ENCODE results near the gene P3H4. TPM values are rescaled to one million over a fixed set of nuclear protein-coding genes. Genes with fewer than 3 reads are reported as not detected.

The P3H4 gene
- total RNA-seq (2013; cell fraction: nucleolus; rRNA removed), result 3.0 and 4.0 TPM in 2 replicates
- 0.85 and 1.9 TPM in 2 replicates for total RNA-seq (2014; rRNA removed)
- total RNA-seq (2014; rRNA removed; fragmentation: Illumina TruSeq; extraction: Trizol), result 0.46 and 0.54 TPM in 2 replicates
- total RNA-seq (2021), result 1.1 and 1.5 TPM in 2 replicates
- polyA plus RNA-seq (2011; ENCODE audit: low read depth), result not detected
- polyA plus RNA-seq (2011; rRNA removed), result 0.29 and 0.64 TPM in 2 replicates
- polyA plus RNA-seq (2011; cell fraction: cytosol; rRNA removed), result 0.84 and 1.3 TPM in 2 replicates
- polyA plus RNA-seq (2011; cell fraction: nucleus; rRNA removed), result 0.89 and 1.3 TPM in 2 replicates
- polyA plus RNA-seq (2012), result 0.35 and 0.39 TPM in 2 replicates
- polyA plus RNA-seq (2014; fragmentation: Illumina TruSeq; extraction: Trizol), result 0.32 TPM in 1 of 2 replicates, not detected in the other
- polyA plus RNA-seq (2014; fragmentation: Nextera tagmentation; extraction: Ambion mirVana), result under 1 TPM in 1 of 2 experiments, not detected in 1; 0.37 TPM
- polyA plus RNA-seq (2014; rRNA removed), result 0.55 and 1.2 TPM in 2 replicates
- polyA plus RNA-seq (2016; fragmentation: Nextera tagmentation; extraction: Ambion mirVana), result 1 to 10 TPM in 1 of 2 experiments, under 1 TPM in 1; 0.81 to 1.0 TPM
- 0.59 and 1.5 TPM in 2 replicates for polyA minus RNA-seq (2011; rRNA and poly(A)+ RNA removed)
- polyA minus RNA-seq (2011; cell fraction: cytosol; rRNA and poly(A)+ RNA removed), result 1.8 and 2.0 TPM in 2 replicates
- polyA minus RNA-seq (2011; cell fraction: nucleus; rRNA and poly(A)+ RNA removed), result 0.73 and 2.3 TPM in 2 replicates
- percentile 32 among the genes with signal in this experiment for Bru-seq, nascent RNA
- percentile 29 among the genes with signal in this experiment for BruChase-seq, experiment 1, labeled RNA remaining after a 6-hour chase
- BruChase-seq, experiment 2, labeled RNA remaining after a 2-hour chase, result percentile 28 among the genes with signal in this experiment
- long read RNA-seq, experiment 1, result 0 reads
- long read RNA-seq, experiment 2, result 0 reads

DNA sequence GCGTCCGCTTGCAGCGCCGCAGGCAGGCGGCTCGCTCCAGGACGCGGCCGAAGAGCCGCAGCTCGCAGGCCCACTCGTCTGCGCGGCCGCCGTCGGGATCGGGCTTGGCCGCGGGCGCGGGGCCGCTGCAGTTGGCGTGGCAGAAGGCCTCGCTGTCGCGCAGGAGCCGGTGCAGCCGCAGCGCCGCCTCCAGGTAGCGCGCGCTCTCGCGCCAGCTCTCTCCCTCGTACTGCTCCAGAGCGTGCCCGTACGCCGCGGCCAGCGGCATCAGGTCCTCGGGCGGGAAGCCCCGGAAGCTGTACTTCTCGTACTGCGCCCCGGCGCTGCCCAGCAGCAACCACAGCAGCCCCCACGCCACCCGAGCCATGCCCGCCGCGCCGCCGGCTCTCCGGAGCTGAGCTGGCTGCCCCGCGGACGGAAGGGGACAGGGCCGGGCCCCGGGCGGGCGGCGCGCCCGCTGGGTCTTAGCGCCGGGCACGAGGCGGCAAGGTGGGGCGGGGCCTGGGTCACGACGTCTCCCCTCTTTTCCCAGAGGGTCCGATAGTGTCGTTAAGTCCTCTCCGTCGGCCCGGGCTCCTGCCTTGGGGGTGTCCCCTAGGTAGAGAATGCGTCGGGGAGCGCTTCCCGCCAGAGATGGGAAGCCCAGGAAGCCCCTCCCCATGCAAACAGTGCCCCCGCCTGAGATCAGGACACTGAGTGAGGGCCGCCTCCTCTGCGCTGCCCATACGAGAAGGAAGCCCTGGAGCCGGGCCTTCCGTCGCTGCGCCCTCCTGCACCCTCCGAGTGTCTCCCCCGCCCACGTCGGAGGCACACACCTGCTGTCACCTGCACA lies at the start of gene P3H4:
TSS of gene P3H4 (minus strand) at position 401 of the 832 bp plus-strand sequence. CDS start at position 367, 34 bp downstream.
- BruUV-seq (replicated peaks), result no TSS peak
- intact Hi-C loops (cut with micrococcal nuclease; ENCODE audit: unreplicated experiment), result no loop called here
- Histone ChIP-seq H3K4me2 (ENCODE audit: control insufficient read depth, insufficient read depth) (peak within 1 kb of the TSS; percentile 95), H3K4me3 (peak within 1 kb of the TSS; percentile 37; the same call in 1 of the 2 replicates), H3K79me2 (ENCODE audit: control insufficient read depth, insufficient read depth, low read length) (no peaks in the 10 kb centered on the region), H3K9ac (ENCODE audit: control insufficient read depth, insufficient read depth, low read length) (peak within 1 kb of the TSS; percentile 64), H3K27ac (ENCODE audit: control insufficient read depth, insufficient read depth) (no peak within 1 kb of the TSS), H4K20me1 (ENCODE audit: control insufficient read depth, insufficient read depth) (no peaks in the 10 kb centered on the region; the same call in 1 of the 2 replicates), H3K27me3 (replicated peaks in 1 of 2; ENCODE audit: control insufficient read depth in 2 of 2, insufficient read depth in 2 of 2, low read length in 1 of 2) (peaks cover 0 to 7% of the 10 kb centered on the region in 2 experiments; a peak in 3 of 4 replicates), H3K9me3 (replicated peaks; ENCODE audit: control insufficient read depth, insufficient read depth, low read length) (no peaks in the 10 kb centered on the region), H3K36me3 (ENCODE audit: control insufficient read depth in 2 of 2, insufficient read depth in 2 of 2, low read length in 1 of 2) (no peaks in the 10 kb centered on the region), H3K4me1 (ENCODE audit: control insufficient read depth, insufficient read depth, low read length) (peaks cover 8% of the 10 kb centered on the region; the same call in 1 of the 2 replicates), H2AFZ (ENCODE audit: control insufficient read depth, low read depth, low read length) (peak within 1 kb of the TSS; percentile 91)
- ChIA-PET POLR2A (no interaction called here), SMC1A (ENCODE audit: uncharacterized antibody, unreplicated experiment) (interaction anchor here (1.1 kb wide), 1 partner anchor 38 kb away, joined by 3 read pairs; no protein-coding TSS in a partner anchor), CTCF (interaction anchor here (0.9 to 2.5 kb wide), 11 partner anchors 10 to 131 kb away, joined by 3 to 15 read pairs (median 4); partner anchors contain the start of genes KLHL10 and ODAD4), RAD21 (ENCODE audit: unreplicated experiment) (interaction anchor here (0.8 to 1.7 kb wide), 3 partner anchors 25 to 53 kb away, joined by 3 to 5 read pairs (median 5); partner anchors contain the start of gene JUP)
- FAIRE-seq (no peak), DNase-seq (ENCODE audit: low read depth, low spot score) (no peak), ATAC-seq (peak; percentile 95)
- 3% methylated on average over 86 of the region's 96 CpGs for WGBS (ENCODE audit: insufficient coverage, insufficient replicate concordance, low lambda C conversion rate, missing lambda C conversion rate)
- in situ Hi-C loops (cut with MboI), result no loop called here
- TF ChIP-seq RFX5 (IDR thresholded peaks at IDR 0.05; ENCODE audit: low read depth, low read length), result no peak
- TF ChIP-seq HDAC6 (IDR thresholded peaks at IDR 0.05; ENCODE audit: unreplicated experiment), result peak; percentile 67
- TF ChIP-seq RAD21 (IDR thresholded peaks at IDR 0.05; ENCODE audit: insufficient read depth, low read depth, low read length), result 0 out of 2 replicates have a peak, but pooled peaks have one; percentile 14
- TF ChIP-seq ZSCAN29 (IDR thresholded peaks at IDR 0.05), result 0 out of 2 replicates have a peak, but pooled peaks have one; percentile 30
- TF ChIP-seq, protein P1, sequence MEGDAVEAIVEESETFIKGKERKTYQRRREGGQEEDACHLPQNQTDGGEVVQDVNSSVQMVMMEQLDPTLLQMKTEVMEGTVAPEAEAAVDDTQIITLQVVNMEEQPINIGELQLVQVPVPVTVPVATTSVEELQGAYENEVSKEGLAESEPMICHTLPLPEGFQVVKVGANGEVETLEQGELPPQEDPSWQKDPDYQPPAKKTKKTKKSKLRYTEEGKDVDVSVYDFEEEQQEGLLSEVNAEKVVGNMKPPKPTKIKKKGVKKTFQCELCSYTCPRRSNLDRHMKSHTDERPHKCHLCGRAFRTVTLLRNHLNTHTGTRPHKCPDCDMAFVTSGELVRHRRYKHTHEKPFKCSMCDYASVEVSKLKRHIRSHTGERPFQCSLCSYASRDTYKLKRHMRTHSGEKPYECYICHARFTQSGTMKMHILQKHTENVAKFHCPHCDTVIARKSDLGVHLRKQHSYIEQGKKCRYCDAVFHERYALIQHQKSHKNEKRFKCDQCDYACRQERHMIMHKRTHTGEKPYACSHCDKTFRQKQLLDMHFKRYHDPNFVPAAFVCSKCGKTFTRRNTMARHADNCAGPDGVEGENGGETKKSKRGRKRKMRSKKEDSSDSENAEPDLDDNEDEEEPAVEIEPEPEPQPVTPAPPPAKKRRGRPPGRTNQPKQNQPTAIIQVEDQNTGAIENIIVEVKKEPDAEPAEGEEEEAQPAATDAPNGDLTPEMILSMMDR (IDR thresholded peaks at IDR 0.05 in 2 of 3, conservative IDR thresholded peaks at IDR 0.05 in 1 of 3; ENCODE audit: control insufficient read depth in 2 of 3, extremely low read depth in 1 of 3, insufficient read depth in 1 of 3, low read depth in 3 of 3, low read length in 3 of 3), result peak; percentile 47 to 77 (median 66)
- peak; percentile 89 for TF ChIP-seq BACH1 (IDR thresholded peaks at IDR 0.05; ENCODE audit: borderline replicate concordance)
- TF ChIP-seq, protein P2, sequence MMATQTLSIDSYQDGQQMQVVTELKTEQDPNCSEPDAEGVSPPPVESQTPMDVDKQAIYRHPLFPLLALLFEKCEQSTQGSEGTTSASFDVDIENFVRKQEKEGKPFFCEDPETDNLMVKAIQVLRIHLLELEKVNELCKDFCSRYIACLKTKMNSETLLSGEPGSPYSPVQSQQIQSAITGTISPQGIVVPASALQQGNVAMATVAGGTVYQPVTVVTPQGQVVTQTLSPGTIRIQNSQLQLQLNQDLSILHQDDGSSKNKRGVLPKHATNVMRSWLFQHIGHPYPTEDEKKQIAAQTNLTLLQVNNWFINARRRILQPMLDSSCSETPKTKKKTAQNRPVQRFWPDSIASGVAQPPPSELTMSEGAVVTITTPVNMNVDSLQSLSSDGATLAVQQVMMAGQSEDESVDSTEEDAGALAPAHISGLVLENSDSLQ (IDR thresholded peaks at IDR 0.05), result no peak
- TF ChIP-seq LARP7 (IDR thresholded peaks at IDR 0.05), result peak; percentile 83
- TF ChIP-seq STAT1 (conservative IDR thresholded peaks at IDR 0.05), result no peak
- peak; percentile 34 to 75; a peak in 2 of 4 replicates for TF ChIP-seq BHLHE40 (IDR thresholded peaks at IDR 0.05; ENCODE audit: borderline replicate concordance in 1 of 2, low read depth in 2 of 2, low read length in 1 of 2)
- TF ChIP-seq, protein P3, sequence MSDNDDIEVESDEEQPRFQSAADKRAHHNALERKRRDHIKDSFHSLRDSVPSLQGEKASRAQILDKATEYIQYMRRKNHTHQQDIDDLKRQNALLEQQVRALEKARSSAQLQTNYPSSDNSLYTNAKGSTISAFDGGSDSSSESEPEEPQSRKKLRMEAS (IDR thresholded peaks at IDR 0.05; ENCODE audit: low read depth, low read length), result peak; percentile 30
- peak; percentile 94 for TF ChIP-seq IKZF1 (conservative IDR thresholded peaks at IDR 0.05)
- peak; percentile 22; the same call in 1 of the 2 replicates for TF ChIP-seq CREM (IDR thresholded peaks at IDR 0.05; ENCODE audit: low read depth)
- no peak for TF ChIP-seq ETV6 (conservative IDR thresholded peaks at IDR 0.05 in 1 of 2, IDR thresholded peaks at IDR 0.05 in 1 of 2; ENCODE audit: borderline replicate concordance in 1 of 2, low read depth in 1 of 2)
- TF ChIP-seq SREBF1 (IDR thresholded peaks at IDR 0.05; ENCODE audit: low read length), result no peak
- TF ChIP-seq WRNIP1 (IDR thresholded peaks at IDR 0.05; ENCODE audit: borderline replicate concordance, low read depth, low read length), result no peak

All from GM12878 (cell line).